H9 (cell line): ENCODE data around the gene ZNRF1. TPM values are rescaled to one million over a fixed set of nuclear protein-coding genes. Genes with fewer than 3 reads are reported as not detected.

Source experiments
- DNase-seq: peaks from one replicate; pipeline ENCODE4 v3.0.0-alpha.2; 2017
- H2AFZ ChIP-seq: one replicate; pipeline ENCODE4 v1.6.1; 2013; ENCODE audit warnings: mild to moderate bottlenecking, low read length, control low read depth, moderate library complexity
- H2AK5ac ChIP-seq: 2 replicates; pipeline ENCODE4 v1.6.1; 2013; ENCODE audit warnings: low read length, control low read depth, mixed read lengths; ENCODE audit not compliant: insufficient read length
- H2BK120ac ChIP-seq: one replicate; pipeline ENCODE4 v1.6.1; 2013; ENCODE audit warnings: low read depth, mild to moderate bottlenecking, low read length, control low read depth, inconsistent platforms; ENCODE audit not compliant: poor library complexity, severe bottlenecking
- H2BK12ac ChIP-seq: 2 replicates; pipeline ENCODE4 v1.6.1; 2013; ENCODE audit warnings: low read length, control low read depth, mixed read lengths, low read depth; ENCODE audit not compliant: insufficient read length
- H2BK15ac ChIP-seq: 2 replicates; pipeline ENCODE4 v1.6.1; 2013; ENCODE audit warnings: low read depth, low read length, control low read depth
- H2BK20ac ChIP-seq: one replicate; pipeline ENCODE4 v1.6.1; 2013; ENCODE audit warnings: low read depth, mild to moderate bottlenecking, low read length, control low read depth, inconsistent platforms; ENCODE audit not compliant: poor library complexity, severe bottlenecking
- H2BK5ac ChIP-seq: 2 replicates; pipeline ENCODE4 v1.6.1; 2013; ENCODE audit warnings: low read length, control low read depth, mixed read lengths; ENCODE audit not compliant: insufficient read length
- H3K14ac ChIP-seq: 2 replicates; pipeline ENCODE4 v1.6.1; 2013; ENCODE audit warnings: low read length, control low read depth; ENCODE audit not compliant: insufficient read depth
- H3K18ac ChIP-seq: 2 replicates; pipeline ENCODE4 v1.6.1; 2013; ENCODE audit warnings: low read depth, mild to moderate bottlenecking, mixed read lengths, low read length, control low read depth; ENCODE audit not compliant: insufficient read length
- H3K23ac ChIP-seq: 2 replicates; pipeline ENCODE4 v1.6.1; 2013; ENCODE audit warnings: low read length, control low read depth, mixed read lengths, low read depth; ENCODE audit not compliant: insufficient read length
- H3K23me2 ChIP-seq: 2 replicates; pipeline ENCODE4 v1.6.1; 2013; ENCODE audit warnings: low read depth, mild to moderate bottlenecking, mixed read lengths, low read length, control low read depth; ENCODE audit not compliant: insufficient read length, poor library complexity, severe bottlenecking
- H3K27ac ChIP-seq: 2 replicates; pipeline ENCODE4 v1.5.1; 2013; ENCODE audit warnings: low read length, control low read depth, mixed read lengths, low read depth; ENCODE audit not compliant: insufficient read length
- H3K27me3 ChIP-seq: 2 replicates; pipeline ENCODE4 v1.6.1; 2013; ENCODE audit warnings: low read length, control low read depth, inconsistent platforms; ENCODE audit not compliant: insufficient read depth
- H3K4ac ChIP-seq: 2 replicates; pipeline ENCODE4 v1.6.1; 2013; ENCODE audit warnings: low read depth, mild to moderate bottlenecking, control low read depth, inconsistent platforms, low read length, moderate library complexity
- H3K4me1 ChIP-seq: 2 replicates; pipeline ENCODE4 v1.6.1; 2013; ENCODE audit warnings: low read length, control low read depth, inconsistent platforms; ENCODE audit not compliant: insufficient read depth
- H3K4me2 ChIP-seq: 2 replicates; pipeline ENCODE4 v1.6.1; 2013; ENCODE audit warnings: low read length, control low read depth, mixed read lengths; ENCODE audit not compliant: insufficient read length, insufficient read depth
- H3K56ac ChIP-seq: 2 replicates; pipeline ENCODE4 v1.6.1; 2013; ENCODE audit warnings: low read depth, mild to moderate bottlenecking, mixed read lengths, low read length, control low read depth; ENCODE audit not compliant: insufficient read length
- H3K79me1 ChIP-seq: 2 replicates; pipeline ENCODE4 v1.6.1; 2013; ENCODE audit warnings: low read depth, mild to moderate bottlenecking, moderate library complexity, low read length, control low read depth, inconsistent platforms; ENCODE audit not compliant: insufficient read depth, poor library complexity, severe bottlenecking
- H3K79me2 ChIP-seq: 2 replicates; pipeline ENCODE4 v1.6.1; 2013; ENCODE audit warnings: low read length, control low read depth, inconsistent platforms; ENCODE audit not compliant: insufficient read depth
- H3K9ac ChIP-seq: 2 replicates; pipeline ENCODE4 v1.6.1; 2013; ENCODE audit warnings: low read length, control low read depth, mixed read lengths; ENCODE audit not compliant: insufficient read length; ENCODE audit errors: extremely low read depth
- H3K9me3 ChIP-seq: one replicate; pipeline ENCODE4 v1.6.1; 2013; ENCODE audit warnings: low read depth, low read length, inconsistent platforms; ENCODE audit not compliant: control insufficient read depth
- H3T11ph ChIP-seq: one replicate; pipeline ENCODE4 v1.6.1; 2013; ENCODE audit warnings: mild to moderate bottlenecking, low read length, control low read depth, inconsistent platforms
- H4K20me1 ChIP-seq: one replicate; pipeline ENCODE4 v1.6.1; 2013; ENCODE audit not compliant: control insufficient read depth, insufficient read length, insufficient read depth
- H4K5ac ChIP-seq: 2 replicates; pipeline ENCODE4 v1.6.1; 2013; ENCODE audit warnings: low read depth, mild to moderate bottlenecking, mixed read lengths, low read length, control low read depth; ENCODE audit not compliant: insufficient read length
- H4K8ac ChIP-seq: replicated peaks from 2 replicates; pipeline ENCODE4 v1.6.1; 2013; ENCODE audit warnings: low read length, control low read depth, mixed read lengths, low read depth; ENCODE audit not compliant: insufficient read length
- H4K91ac ChIP-seq: 2 replicates; pipeline ENCODE4 v1.6.1; 2013; ENCODE audit warnings: low read depth, mild to moderate bottlenecking, moderate library complexity, mixed read lengths, low read length, control low read depth; ENCODE audit not compliant: insufficient read length
- H3K27ac Mint-ChIP-seq, 3 experiments: 2 replicates in 2 of 3; 3 replicates in 1 of 3; pipeline ENCODE4 v1.8.0; 2020 to 2021; ENCODE audit warnings: mixed read lengths in 3 of 3, mild to moderate bottlenecking in 1 of 3, moderate library complexity in 1 of 3
- H3K27me3 Mint-ChIP-seq: 2 replicates; pipeline ENCODE4 v1.8.0; 2021; ENCODE audit warnings: low read depth, mild to moderate bottlenecking, moderate library complexity, mixed read lengths
- H3K36me3 Mint-ChIP-seq, 3 experiments: 2 replicates in 2 of 3; 3 replicates in 1 of 3; pipeline ENCODE4 v1.8.0; 2020 to 2021; ENCODE audit warnings: low read depth in 3 of 3, mixed read lengths in 3 of 3; ENCODE audit not compliant: insufficient read depth in 1 of 3
- H3K4me1 Mint-ChIP-seq, 2 experiments: 2 replicates each; pipeline ENCODE4 v1.8.0; 2020; ENCODE audit warnings: mixed read lengths in 2 of 2
- H3K4me3 Mint-ChIP-seq, 2 experiments: 2 replicates in 1 of 2; 3 replicates in 1 of 2; pipeline ENCODE4 v1.8.0; 2020 to 2021; ENCODE audit warnings: mild to moderate bottlenecking in 2 of 2, mixed read lengths in 2 of 2, moderate library complexity in 1 of 2
- H3K9me3 Mint-ChIP-seq, 2 experiments: 2 replicates in 1 of 2; 3 replicates in 1 of 2; pipeline ENCODE4 v1.8.0; 2020; ENCODE audit warnings: mild to moderate bottlenecking in 2 of 2, mixed read lengths in 2 of 2, moderate library complexity in 1 of 2
- WGBS: extraction: QIAGEN DNeasy Blood & Tissue Kit; methylation state at CpG from one replicate; pipeline ENCODE4 v1.1.7; 2013; ENCODE audit warnings: missing lambda C conversion rate, low lambda C conversion rate, mixed read lengths; ENCODE audit not compliant: insufficient read length; ENCODE audit errors: extremely low coverage; 5-methylcytosine and 5-hydroxymethylcytosine counted together
- total RNA-seq: library from RNA; stranded (reverse); gene quantifications from 2 replicates; pipeline ENCODE4 v1.2.1, GENCODE V29; 2021
- TF ChIP-seq, protein P1 (sequence below): fragments of 200-600 bp; sonication (generic); conservative IDR thresholded peaks from 3 replicates; pipeline ENCODE4 v1.8.0; 2021; ENCODE audit warnings: antibody characterized with exemption, mild to moderate bottlenecking

The ZNRF1 gene
- total RNA-seq, 1 experiment from 2014 or later: 49.6 TPM

DNA sequence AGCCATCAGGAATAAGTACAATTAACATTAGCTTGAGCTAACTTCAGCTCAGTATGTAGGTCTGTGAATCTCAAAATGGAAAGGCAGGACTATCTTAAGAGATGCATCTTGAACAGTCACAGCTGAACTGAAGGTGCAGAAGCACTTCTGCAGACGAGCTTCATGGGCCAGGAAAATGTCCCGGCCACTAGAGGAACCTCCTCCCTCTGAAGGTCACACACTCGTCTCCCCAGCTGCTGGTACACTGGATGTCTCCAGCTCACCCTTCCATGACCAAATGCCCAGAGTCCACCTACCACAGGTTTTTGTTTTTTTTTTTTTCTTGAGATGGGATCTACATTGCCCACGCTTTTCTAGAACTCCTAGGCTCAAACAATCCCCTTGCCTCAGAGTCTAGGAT, 47.1 kb upstream of the ZNRF1 start:
- DNase-seq: no peak
- Histone ChIP-seq H2BK20ac (no peak overlapping the region), H2BK15ac (no peak overlapping the region), H3K4me1 (no peaks in the 10 kb centered on the region; the same call in 1 of the 2 replicates), H3K56ac (no peak overlapping the region), H3K27me3 (no peaks in the 10 kb centered on the region), H4K20me1 (no peaks in the 10 kb centered on the region), H3K4me2 (no peak overlapping the region), H2BK120ac (no peak overlapping the region), H3K79me1 (no peaks in the 10 kb centered on the region), H3K14ac (no peak overlapping the region), H4K8ac (no peak overlapping the region), H4K91ac (no peak overlapping the region), H3K9me3 (no peaks in the 10 kb centered on the region), H3K4ac (no peak overlapping the region), H3K79me2 (no peaks in the 10 kb centered on the region), H2AFZ (no peak overlapping the region), H3K18ac (no peak overlapping the region), H3K23me2 (no peaks in the 10 kb centered on the region), H3T11ph (no peak overlapping the region), H2BK12ac (no peak overlapping the region), H3K27ac (no peak overlapping the region), H2BK5ac (no peak overlapping the region), H2AK5ac (no peak overlapping the region), H4K5ac (no peak overlapping the region), H3K9ac (no peak overlapping the region), H3K23ac (no peak overlapping the region)
- Mint-ChIP-seq H3K4me1 (peaks cover 6% of the 10 kb centered on the region in 2 experiments), H3K27me3 (no peaks in the 10 kb centered on the region), H3K27ac (peak overlapping the region in 2 of 3 experiments; percentile 65 to 68; a peak in 2 of 7 replicates), H3K9me3 (no peaks in the 10 kb centered on the region), H3K36me3 (peaks cover 33 to 91% (median 71%) of the 10 kb centered on the region in 3 experiments), H3K4me3 (no peak overlapping the region)
- TF ChIP-seq, protein P1, sequence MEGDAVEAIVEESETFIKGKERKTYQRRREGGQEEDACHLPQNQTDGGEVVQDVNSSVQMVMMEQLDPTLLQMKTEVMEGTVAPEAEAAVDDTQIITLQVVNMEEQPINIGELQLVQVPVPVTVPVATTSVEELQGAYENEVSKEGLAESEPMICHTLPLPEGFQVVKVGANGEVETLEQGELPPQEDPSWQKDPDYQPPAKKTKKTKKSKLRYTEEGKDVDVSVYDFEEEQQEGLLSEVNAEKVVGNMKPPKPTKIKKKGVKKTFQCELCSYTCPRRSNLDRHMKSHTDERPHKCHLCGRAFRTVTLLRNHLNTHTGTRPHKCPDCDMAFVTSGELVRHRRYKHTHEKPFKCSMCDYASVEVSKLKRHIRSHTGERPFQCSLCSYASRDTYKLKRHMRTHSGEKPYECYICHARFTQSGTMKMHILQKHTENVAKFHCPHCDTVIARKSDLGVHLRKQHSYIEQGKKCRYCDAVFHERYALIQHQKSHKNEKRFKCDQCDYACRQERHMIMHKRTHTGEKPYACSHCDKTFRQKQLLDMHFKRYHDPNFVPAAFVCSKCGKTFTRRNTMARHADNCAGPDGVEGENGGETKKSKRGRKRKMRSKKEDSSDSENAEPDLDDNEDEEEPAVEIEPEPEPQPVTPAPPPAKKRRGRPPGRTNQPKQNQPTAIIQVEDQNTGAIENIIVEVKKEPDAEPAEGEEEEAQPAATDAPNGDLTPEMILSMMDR: no peak
- WGBS: no CpG with 5 or more reads among the region's 4 CpGs
